Calu3 (cell line): ENCODE measurements around the gene RTN4RL1. TPM values are rescaled to one million over a fixed set of nuclear protein-coding genes. Genes with fewer than 3 reads are reported as not detected.

Experiments
- BruUV-seq: library from RNA; stranded (reverse); fragments of 400-500 nt; replicated peaks from 2 replicates; lab custom pipeline; 2021; lab: Mats Ljungman, UMichigan
- CTCF ChIA-PET: fragments of 300-600 bp; sonication (Branson Sonifier 250); formaldehyde crosslinking; loops from one replicate; lab custom pipeline; 2022; ENCODE audit warnings: antibody characterized with exemption; lab: Charles Lee
- DNase-seq: peaks from one replicate; pipeline ENCODE4 v3.0.0; 2022
- H3K27ac Mint-ChIP-seq: one replicate; pipeline ENCODE4 v1.8.0; 2022; ENCODE audit warnings: mixed read lengths; ENCODE audit not compliant: unreplicated experiment
- H3K27me3 Mint-ChIP-seq: one replicate; pipeline ENCODE4 v1.8.0; 2022; ENCODE audit warnings: mixed read lengths; ENCODE audit not compliant: unreplicated experiment
- H3K36me3 Mint-ChIP-seq: one replicate; pipeline ENCODE4 v1.8.0; 2022; ENCODE audit warnings: mild to moderate bottlenecking, moderate library complexity, mixed read lengths; ENCODE audit not compliant: insufficient read depth, unreplicated experiment
- H3K4me1 Mint-ChIP-seq: one replicate; pipeline ENCODE4 v1.8.0; 2022; ENCODE audit warnings: mild to moderate bottlenecking, low read depth, mixed read lengths; ENCODE audit not compliant: unreplicated experiment
- H3K4me3 Mint-ChIP-seq: one replicate; pipeline ENCODE4 v1.8.0; 2022; ENCODE audit warnings: mild to moderate bottlenecking, low read depth, moderate library complexity, mixed read lengths; ENCODE audit not compliant: unreplicated experiment
- H3K9me3 Mint-ChIP-seq: one replicate; pipeline ENCODE4 v1.8.0; 2022; ENCODE audit warnings: low read depth, mixed read lengths; ENCODE audit not compliant: unreplicated experiment
- CTCF ChIP-seq: fragments of 200-600 bp; IDR thresholded peaks from one replicate; pipeline ENCODE4 v1.8.0; 2022; ENCODE audit warnings: antibody characterized with exemption; ENCODE audit not compliant: unreplicated experiment
- intact Hi-C: fragments of 100-400 bp; cut with micrococcal nuclease; formaldehyde crosslinking; loops from one replicate; pipeline ENCODE4 v1.10.0; 2022; ENCODE audit not compliant: unreplicated experiment
- total RNA-seq: library from RNA; stranded (reverse); gene quantifications from 2 replicates; pipeline ENCODE4 v1.2.3, GENCODE V29; 2022

The RTN4RL1 gene
- total RNA-seq, 1 experiment from 2014 or later: not detected

- Mint-ChIP-seq H3K4me3 (no peak overlapping the region), H3K27me3 (no peaks in the 10 kb centered on the region), H3K4me1 (no peaks in the 10 kb centered on the region), H3K27ac (no peak overlapping the region), H3K36me3 (peaks cover 5% of the 10 kb centered on the region), H3K9me3 (no peaks in the 10 kb centered on the region)
- intact Hi-C loops: no loop called here
- no peak for DNase-seq
- TF ChIP-seq CTCF: no peak
- CTCF ChIA-PET: no interaction called here
- no TSS peak for BruUV-seq
Observed at GRCh38 chr17:2067048-2067561, 42.0 kb upstream of the RTN4RL1 start.

GRCh38 chr17:2065949-2066400, 40.8 kb upstream of the RTN4RL1 start:
- no peaks in the 10 kb centered on the region for H3K9me3 Mint-ChIP-seq
- no peaks in the 10 kb centered on the region for H3K4me1 Mint-ChIP-seq
- no peaks in the 10 kb centered on the region for H3K36me3 Mint-ChIP-seq
- H3K27me3 Mint-ChIP-seq: no peaks in the 10 kb centered on the region
- DNase-seq: no peak
- no peak overlapping the region for H3K4me3 Mint-ChIP-seq
- CTCF ChIA-PET: no interaction called here
- H3K27ac Mint-ChIP-seq: no peak overlapping the region
- intact Hi-C loops: no loop called here
- no peak for TF ChIP-seq CTCF
- no TSS peak for BruUV-seq

DNA sequence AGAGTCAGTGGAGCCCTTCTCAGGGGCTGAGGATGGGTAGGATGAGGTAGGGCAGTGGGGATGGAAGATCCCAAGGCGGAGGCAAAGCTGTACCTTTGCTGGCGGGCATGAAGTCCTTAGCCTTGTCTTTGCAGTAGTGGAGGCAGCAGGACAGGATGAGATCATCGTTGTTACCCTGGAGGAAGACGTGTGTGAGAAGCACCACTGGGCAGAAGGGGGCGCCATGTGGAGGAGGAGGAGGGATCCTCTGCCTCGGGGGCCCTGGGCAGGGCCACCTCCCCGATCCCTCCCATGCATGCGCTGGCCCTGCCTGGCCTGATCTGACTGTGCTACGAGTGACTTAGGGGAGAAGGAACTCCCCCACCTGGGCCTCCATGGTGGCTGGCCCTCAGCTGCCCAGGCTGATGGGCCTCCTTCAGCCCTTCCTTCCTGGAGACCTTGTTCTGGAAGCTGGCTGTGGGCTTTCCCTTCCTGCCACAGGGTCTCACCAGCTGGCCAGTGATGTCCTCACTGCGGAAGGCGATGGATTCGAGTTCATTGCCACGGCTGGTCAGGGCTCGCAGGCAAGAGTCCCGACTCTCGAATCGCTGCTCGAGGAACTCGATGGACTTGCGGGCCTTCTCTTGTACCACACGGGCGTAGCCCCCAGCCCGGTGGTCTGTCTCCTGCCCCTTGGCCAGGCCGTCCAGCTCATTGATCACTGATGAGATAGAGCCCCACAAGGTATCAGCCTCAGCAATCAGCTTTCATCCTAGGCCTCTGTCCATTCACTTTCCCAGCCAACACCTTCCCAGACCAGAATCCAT, 40.0 kb upstream of the RTN4RL1 start:
- intact Hi-C loops: no loop called here
- Mint-ChIP-seq H3K27me3 (no peaks in the 10 kb centered on the region), H3K27ac (no peak overlapping the region), H3K36me3 (no peaks in the 10 kb centered on the region), H3K4me1 (no peaks in the 10 kb centered on the region), H3K4me3 (no peak overlapping the region), H3K9me3 (no peaks in the 10 kb centered on the region)
- no peak for DNase-seq
- no peak for TF ChIP-seq CTCF
- CTCF ChIA-PET: no interaction called here
- no TSS peak for BruUV-seq

- intact Hi-C loops: no loop called here
- BruUV-seq: no TSS peak
Observed at GRCh38 chr17:2064520-2064971, 39.4 kb upstream of the RTN4RL1 start.

More at GRCh38 chr17:2064520-2064971, 39.4 kb upstream of the RTN4RL1 start:
- Mint-ChIP-seq H3K36me3 (no peaks in the 10 kb centered on the region), H3K9me3 (no peaks in the 10 kb centered on the region), H3K4me3 (no peak overlapping the region), H3K27ac (no peak overlapping the region), H3K4me1 (no peaks in the 10 kb centered on the region), H3K27me3 (no peaks in the 10 kb centered on the region)
- no peak for TF ChIP-seq CTCF
- DNase-seq: no peak
- CTCF ChIA-PET: no interaction called here
